ENCODE data around the gene TRNT1. TPM values are rescaled to one million over a fixed set of nuclear protein-coding genes. Genes with fewer than 3 reads are reported as not detected.

The TRNT1 gene
- total RNA-seq, 1 experiment from 2014 or later, result 31.0 TPM

- Histone ChIP-seq H3K4me1 (ENCODE audit: low read length) (no peaks in the 10 kb centered on the region), H3K9me2 (replicated peaks; ENCODE audit: insufficient read depth, low read length) (no peaks in the 10 kb centered on the region), H3K27me3 (ENCODE audit: low read length) (no peaks in the 10 kb centered on the region), H3K9me3 (ENCODE audit: low read length) (no peaks in the 10 kb centered on the region), H3K4me2 (ENCODE audit: low read depth, low read length, poor library complexity, severe bottlenecking) (no peak overlapping the region), H3K79me2 (ENCODE audit: low read length) (no peaks in the 10 kb centered on the region), H3K9ac (ENCODE audit: low read length) (no peak overlapping the region), H2AFZ (ENCODE audit: low read length) (no peak overlapping the region), H4K20me1 (ENCODE audit: insufficient read depth, low read depth, low read length) (no peaks in the 10 kb centered on the region), H3K4me3 (ENCODE audit: low read length) (no peak overlapping the region), H3K27ac (ENCODE audit: low read length) (no peak overlapping the region), H3K36me3 (ENCODE audit: insufficient read depth, low read length) (no peaks in the 10 kb centered on the region)
- DNase-seq, result no peak
These were observed 19.6 kb upstream of the TRNT1 start for GRCh38 chr3:3107181-3107580.

GRCh38 chr3:3107858-3108257 is 18.9 kb upstream of the TRNT1 start:
- Histone ChIP-seq H3K9me2 (replicated peaks; ENCODE audit: insufficient read depth, low read length) (no peaks in the 10 kb centered on the region), H3K27ac (ENCODE audit: low read length) (no peak overlapping the region), H3K4me3 (ENCODE audit: low read length) (no peak overlapping the region), H3K9ac (ENCODE audit: low read length) (no peak overlapping the region), H3K79me2 (ENCODE audit: low read length) (no peaks in the 10 kb centered on the region), H3K9me3 (ENCODE audit: low read length) (no peaks in the 10 kb centered on the region), H4K20me1 (ENCODE audit: insufficient read depth, low read depth, low read length) (no peaks in the 10 kb centered on the region), H3K4me2 (ENCODE audit: low read depth, low read length, poor library complexity, severe bottlenecking) (no peak overlapping the region), H3K36me3 (ENCODE audit: insufficient read depth, low read length) (no peaks in the 10 kb centered on the region), H3K27me3 (ENCODE audit: low read length) (no peaks in the 10 kb centered on the region), H3K4me1 (ENCODE audit: low read length) (no peaks in the 10 kb centered on the region), H2AFZ (ENCODE audit: low read length) (no peak overlapping the region)
- no peak for DNase-seq

GRCh38 chr3:3109407-3110298 is 17.1 kb upstream of the TRNT1 start:
- H3K27ac ChIP-seq (ENCODE audit: low read length), result no peak overlapping the region
- no peak overlapping the region for H3K4me3 ChIP-seq (ENCODE audit: low read length)
- no peak overlapping the region for H3K4me2 ChIP-seq (ENCODE audit: low read depth, low read length, poor library complexity, severe bottlenecking)
- no peaks in the 10 kb centered on the region for H3K9me2 ChIP-seq (replicated peaks; ENCODE audit: insufficient read depth, low read length)
- no peak overlapping the region for H3K9ac ChIP-seq (ENCODE audit: low read length)
- no peaks in the 10 kb centered on the region for H3K27me3 ChIP-seq (ENCODE audit: low read length)
- H3K9me3 ChIP-seq (ENCODE audit: low read length), result no peaks in the 10 kb centered on the region
- H3K4me1 ChIP-seq (ENCODE audit: low read length), result no peaks in the 10 kb centered on the region
- no peaks in the 10 kb centered on the region for H3K36me3 ChIP-seq (ENCODE audit: insufficient read depth, low read length)
- H3K79me2 ChIP-seq (ENCODE audit: low read length), result no peaks in the 10 kb centered on the region
- H2AFZ ChIP-seq (ENCODE audit: low read length), result no peak overlapping the region
- no peak for DNase-seq
- no peaks in the 10 kb centered on the region for H4K20me1 ChIP-seq (ENCODE audit: insufficient read depth, low read depth, low read length)

- H3K4me1 ChIP-seq (ENCODE audit: low read length), result no peaks in the 10 kb centered on the region
- H3K9ac ChIP-seq (ENCODE audit: low read length), result no peak within 1 kb of the TSS
- no peak within 1 kb of the TSS for H2AFZ ChIP-seq (ENCODE audit: low read length)
- no peak within 1 kb of the TSS for H3K4me2 ChIP-seq (ENCODE audit: low read depth, low read length, poor library complexity, severe bottlenecking)
- no peaks in the 10 kb centered on the region for H3K36me3 ChIP-seq (ENCODE audit: insufficient read depth, low read length)
- no peaks in the 10 kb centered on the region for H3K9me3 ChIP-seq (ENCODE audit: low read length)
- no peak for DNase-seq
- H3K79me2 ChIP-seq (ENCODE audit: low read length), result no peaks in the 10 kb centered on the region
- no peak within 1 kb of the TSS for H3K4me3 ChIP-seq (ENCODE audit: low read length)
- H3K27me3 ChIP-seq (ENCODE audit: low read length), result no peaks in the 10 kb centered on the region
- no peaks in the 10 kb centered on the region for H3K9me2 ChIP-seq (replicated peaks; ENCODE audit: insufficient read depth, low read length)
- H4K20me1 ChIP-seq (ENCODE audit: insufficient read depth, low read depth, low read length), result no peaks in the 10 kb centered on the region
- H3K27ac ChIP-seq (ENCODE audit: low read length), result no peak within 1 kb of the TSS
These were observed 16.5 kb upstream of the TRNT1 start, which contains the start of gene IL5RA for GRCh38 chr3:3110299-3110630. Gene IL5RA, minus strand, starts transcription at chr3:3110374. Its CDS starts 5,390 bp downstream, at chr3:3104984.

GRCh38 chr3:3110749-3111361 is 15.9 kb upstream of the TRNT1 start:
- no peaks in the 10 kb centered on the region for H3K4me1 ChIP-seq (ENCODE audit: low read length)
- H4K20me1 ChIP-seq (ENCODE audit: insufficient read depth, low read depth, low read length), result no peaks in the 10 kb centered on the region
- no peak overlapping the region for H3K4me3 ChIP-seq (ENCODE audit: low read length)
- no peak overlapping the region for H3K9ac ChIP-seq (ENCODE audit: low read length)
- no peak for DNase-seq
- H2AFZ ChIP-seq (ENCODE audit: low read length), result no peak overlapping the region
- H3K36me3 ChIP-seq (ENCODE audit: insufficient read depth, low read length), result no peaks in the 10 kb centered on the region
- H3K79me2 ChIP-seq (ENCODE audit: low read length), result no peaks in the 10 kb centered on the region
- H3K27ac ChIP-seq (ENCODE audit: low read length), result no peak overlapping the region
- no peaks in the 10 kb centered on the region for H3K9me3 ChIP-seq (ENCODE audit: low read length)
- H3K4me2 ChIP-seq (ENCODE audit: low read depth, low read length, poor library complexity, severe bottlenecking), result no peak overlapping the region
- H3K27me3 ChIP-seq (ENCODE audit: low read length), result no peaks in the 10 kb centered on the region
- no peaks in the 10 kb centered on the region for H3K9me2 ChIP-seq (replicated peaks; ENCODE audit: insufficient read depth, low read length)

- DNase-seq, result no peak
- no peaks in the 10 kb centered on the region for H3K36me3 ChIP-seq (ENCODE audit: insufficient read depth, low read length)
- no peak overlapping the region for H2AFZ ChIP-seq (ENCODE audit: low read length)
- H4K20me1 ChIP-seq (ENCODE audit: insufficient read depth, low read depth, low read length), result no peaks in the 10 kb centered on the region
- no peak overlapping the region for H3K27ac ChIP-seq (ENCODE audit: low read length)
- no peaks in the 10 kb centered on the region for H3K27me3 ChIP-seq (ENCODE audit: low read length)
- no peak overlapping the region for H3K9ac ChIP-seq (ENCODE audit: low read length)
- no peaks in the 10 kb centered on the region for H3K9me3 ChIP-seq (ENCODE audit: low read length)
- H3K9me2 ChIP-seq (replicated peaks; ENCODE audit: insufficient read depth, low read length), result no peaks in the 10 kb centered on the region
- no peaks in the 10 kb centered on the region for H3K79me2 ChIP-seq (ENCODE audit: low read length)
- no peak overlapping the region for H3K4me3 ChIP-seq (ENCODE audit: low read length)
- no peaks in the 10 kb centered on the region for H3K4me1 ChIP-seq (ENCODE audit: low read length)
- no peak overlapping the region for H3K4me2 ChIP-seq (ENCODE audit: low read depth, low read length, poor library complexity, severe bottlenecking)
These were observed 13.6 kb upstream of the TRNT1 start for GRCh38 chr3:3113042-3113709.

- Histone ChIP-seq H2AFZ (ENCODE audit: low read length) (no peak overlapping the region), H3K4me3 (ENCODE audit: low read length) (no peak overlapping the region), H4K20me1 (ENCODE audit: insufficient read depth, low read depth, low read length) (no peaks in the 10 kb centered on the region), H3K27me3 (ENCODE audit: low read length) (no peaks in the 10 kb centered on the region), H3K4me2 (ENCODE audit: low read depth, low read length, poor library complexity, severe bottlenecking) (no peak overlapping the region), H3K9me2 (replicated peaks; ENCODE audit: insufficient read depth, low read length) (no peaks in the 10 kb centered on the region), H3K9me3 (ENCODE audit: low read length) (no peaks in the 10 kb centered on the region), H3K4me1 (ENCODE audit: low read length) (no peaks in the 10 kb centered on the region), H3K9ac (ENCODE audit: low read length) (no peak overlapping the region), H3K79me2 (ENCODE audit: low read length) (no peaks in the 10 kb centered on the region), H3K27ac (ENCODE audit: low read length) (no peak overlapping the region), H3K36me3 (ENCODE audit: insufficient read depth, low read length) (no peaks in the 10 kb centered on the region)
- DNase-seq, result no peak
These were observed 9.1 kb upstream of the TRNT1 start for GRCh38 chr3:3117651-3118050.

- no peak overlapping the region for H3K4me3 ChIP-seq (ENCODE audit: low read length)
- no peaks in the 10 kb centered on the region for H4K20me1 ChIP-seq (ENCODE audit: insufficient read depth, low read depth, low read length)
- no peaks in the 10 kb centered on the region for H3K4me1 ChIP-seq (ENCODE audit: low read length)
- no peak for DNase-seq
- H2AFZ ChIP-seq (ENCODE audit: low read length), result no peak overlapping the region
- no peaks in the 10 kb centered on the region for H3K36me3 ChIP-seq (ENCODE audit: insufficient read depth, low read length)
- no peaks in the 10 kb centered on the region for H3K9me2 ChIP-seq (replicated peaks; ENCODE audit: insufficient read depth, low read length)
- no peaks in the 10 kb centered on the region for H3K9me3 ChIP-seq (ENCODE audit: low read length)
- no peaks in the 10 kb centered on the region for H3K79me2 ChIP-seq (ENCODE audit: low read length)
- no peaks in the 10 kb centered on the region for H3K27me3 ChIP-seq (ENCODE audit: low read length)
- H3K9ac ChIP-seq (ENCODE audit: low read length), result no peak overlapping the region
- H3K4me2 ChIP-seq (ENCODE audit: low read depth, low read length, poor library complexity, severe bottlenecking), result no peak overlapping the region
- H3K27ac ChIP-seq (ENCODE audit: low read length), result no peak overlapping the region
These were observed 7.3 kb upstream of the TRNT1 start for GRCh38 chr3:3119393-3119851.
